Lower lobe of right lung (tissue), 2 donors: ENCODE measurements around the gene NXPE1. TPM values are rescaled to one million over a fixed set of nuclear protein-coding genes. Genes with fewer than 3 reads are reported as not detected.

Source experiments
- ATAC-seq, 2 donors: fragments of 200-7000 bp; cut with Tn5 transposase; one replicate each; pipeline ENCODE4 v1.9.1; 2020 to 2022; ENCODE audit warnings: mild to moderate bottlenecking in 2 of 2, moderate library complexity in 2 of 2
- DNase-seq: peaks from one replicate; pipeline ENCODE4 v3.0.0-alpha.2; 2020
- H3K27ac ChIP-seq: fragments of 200-600 bp; one replicate; pipeline ENCODE4 v1.8.0; 2022
- H3K27me3 ChIP-seq: fragments of 200-600 bp; one replicate; pipeline ENCODE4 v1.8.0; 2022; ENCODE audit warnings: low read depth
- H3K36me3 ChIP-seq: fragments of 200-600 bp; one replicate; pipeline ENCODE4 v1.8.0; 2022; ENCODE audit warnings: mild to moderate bottlenecking
- H3K4me1 ChIP-seq: fragments of 200-600 bp; one replicate; pipeline ENCODE4 v1.8.0; 2022
- H3K4me3 ChIP-seq: fragments of 200-600 bp; one replicate; pipeline ENCODE4 v1.8.0; 2022; ENCODE audit warnings: mild to moderate bottlenecking
- H3K9me3 ChIP-seq: fragments of 200-600 bp; one replicate; pipeline ENCODE4 v1.8.0; 2022
- intact Hi-C: fragments of 100-400 bp; cut with DNase I; formaldehyde crosslinking; loops from one replicate; pipeline ENCODE4 v1.11.0; 2022
- total RNA-seq: library from RNA; stranded (reverse); fragmentation: NEBNext Ultra II Directional; extraction: Animal tissue kit (Norgen Biotek cat#: 25700); gene quantifications from one replicate; pipeline ENCODE4 v1.2.1, GENCODE V29; 2021
- TF ChIP-seq, protein P1 (sequence below): fragments of 200-600 bp; IDR thresholded peaks from one replicate; pipeline ENCODE4 v1.8.0; 2022; ENCODE audit warnings: antibody characterized with exemption, mild to moderate bottlenecking
- donor health status: DM: no; HTN: yes; CAD: no; lungs with severe emphysema.

NXPE1 gene
- total RNA-seq, 1 donor from 2014 or later = not detected

DNA sequence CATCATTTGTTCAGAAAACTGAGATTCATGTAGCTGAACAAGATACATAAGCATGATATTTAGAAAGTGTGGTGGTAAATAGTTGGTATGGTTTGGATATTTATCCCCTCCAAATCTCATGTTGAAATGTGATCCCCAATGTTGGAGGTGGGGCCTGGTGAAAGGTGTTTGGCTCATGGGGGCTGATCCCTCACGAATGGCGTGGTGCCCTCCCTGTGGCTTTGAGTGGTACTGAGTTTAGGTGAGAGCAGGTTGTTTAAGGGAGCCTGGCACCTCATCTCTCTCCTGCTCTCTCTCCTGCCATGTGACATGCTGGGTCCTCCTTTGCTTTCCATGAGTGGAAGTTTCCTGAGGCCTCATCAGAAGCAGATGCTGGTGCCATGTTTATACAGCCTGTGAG lies 48.1 kb downstream of the NXPE1 start:
- H3K27ac ChIP-seq = no peak overlapping the region
- no peak overlapping the region for H3K4me3 ChIP-seq
- no peaks in the 10 kb centered on the region for H3K36me3 ChIP-seq
- H3K4me1 ChIP-seq = no peaks in the 10 kb centered on the region
- ATAC-seq (no peak), DNase-seq (no peak)
- H3K27me3 ChIP-seq = no peaks in the 10 kb centered on the region
- intact Hi-C loops = no loop called here
- no peaks in the 10 kb centered on the region for H3K9me3 ChIP-seq
- TF ChIP-seq, protein P1, sequence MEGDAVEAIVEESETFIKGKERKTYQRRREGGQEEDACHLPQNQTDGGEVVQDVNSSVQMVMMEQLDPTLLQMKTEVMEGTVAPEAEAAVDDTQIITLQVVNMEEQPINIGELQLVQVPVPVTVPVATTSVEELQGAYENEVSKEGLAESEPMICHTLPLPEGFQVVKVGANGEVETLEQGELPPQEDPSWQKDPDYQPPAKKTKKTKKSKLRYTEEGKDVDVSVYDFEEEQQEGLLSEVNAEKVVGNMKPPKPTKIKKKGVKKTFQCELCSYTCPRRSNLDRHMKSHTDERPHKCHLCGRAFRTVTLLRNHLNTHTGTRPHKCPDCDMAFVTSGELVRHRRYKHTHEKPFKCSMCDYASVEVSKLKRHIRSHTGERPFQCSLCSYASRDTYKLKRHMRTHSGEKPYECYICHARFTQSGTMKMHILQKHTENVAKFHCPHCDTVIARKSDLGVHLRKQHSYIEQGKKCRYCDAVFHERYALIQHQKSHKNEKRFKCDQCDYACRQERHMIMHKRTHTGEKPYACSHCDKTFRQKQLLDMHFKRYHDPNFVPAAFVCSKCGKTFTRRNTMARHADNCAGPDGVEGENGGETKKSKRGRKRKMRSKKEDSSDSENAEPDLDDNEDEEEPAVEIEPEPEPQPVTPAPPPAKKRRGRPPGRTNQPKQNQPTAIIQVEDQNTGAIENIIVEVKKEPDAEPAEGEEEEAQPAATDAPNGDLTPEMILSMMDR = no peak

DNA sequence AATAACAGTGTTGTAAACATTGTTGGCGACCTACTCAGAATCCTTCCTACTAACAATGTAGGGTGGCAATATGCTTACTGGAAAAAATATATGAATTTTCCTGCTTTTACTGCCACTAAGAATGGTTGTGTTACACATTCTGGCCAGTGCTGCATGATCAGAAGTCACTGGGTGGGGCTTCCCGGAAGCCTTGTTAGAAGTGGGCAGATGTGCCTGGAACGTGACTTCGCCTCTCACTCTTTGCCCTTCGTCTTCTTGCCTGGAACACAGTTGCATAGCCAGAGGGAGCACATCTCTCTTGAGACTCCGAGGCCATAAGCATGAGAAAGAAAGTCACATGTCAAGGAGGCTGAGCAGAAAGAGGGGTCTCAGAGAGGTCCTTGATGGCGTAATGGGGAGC lies 48.6 kb downstream of the NXPE1 start:
- Histone ChIP-seq H3K27ac (no peak overlapping the region), H3K9me3 (peaks cover 3% of the 10 kb centered on the region), H3K4me3 (no peak overlapping the region), H3K4me1 (no peaks in the 10 kb centered on the region), H3K36me3 (no peaks in the 10 kb centered on the region), H3K27me3 (no peaks in the 10 kb centered on the region)
- DNase-seq (no peak), ATAC-seq (no peak)
- TF ChIP-seq, protein P1 = no peak
- intact Hi-C loops = no loop called here

DNA sequence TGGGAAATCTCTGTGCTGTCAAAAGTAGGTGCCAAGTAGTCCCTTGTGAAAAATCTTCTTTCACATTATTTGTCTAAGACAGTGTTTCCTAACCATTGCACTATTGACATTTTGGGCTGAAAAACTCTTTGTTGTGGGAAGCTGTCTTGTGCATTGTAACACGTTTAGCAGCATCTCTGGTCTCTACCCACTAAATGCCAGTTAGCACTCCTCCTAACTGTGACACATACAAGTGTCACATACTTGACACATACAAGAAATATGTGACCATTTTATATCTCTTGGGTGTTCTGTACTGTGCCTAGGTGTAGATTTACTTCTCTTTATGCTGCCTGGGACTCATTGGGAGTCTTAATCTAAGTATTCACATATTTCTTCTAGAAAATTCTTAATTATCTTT lies 57.8 kb downstream of the NXPE1 start:
- DNase-seq = no peak
- H3K9me3 ChIP-seq = peaks cover 9% of the 10 kb centered on the region
- intact Hi-C loops = no loop called here
- TF ChIP-seq, protein P1 = no peak
- no peak overlapping the region for H3K4me3 ChIP-seq
- H3K27me3 ChIP-seq = no peaks in the 10 kb centered on the region
- ATAC-seq = no peak
- H3K4me1 ChIP-seq = no peaks in the 10 kb centered on the region
- H3K36me3 ChIP-seq = no peaks in the 10 kb centered on the region
- H3K27ac ChIP-seq = no peak overlapping the region

DNA sequence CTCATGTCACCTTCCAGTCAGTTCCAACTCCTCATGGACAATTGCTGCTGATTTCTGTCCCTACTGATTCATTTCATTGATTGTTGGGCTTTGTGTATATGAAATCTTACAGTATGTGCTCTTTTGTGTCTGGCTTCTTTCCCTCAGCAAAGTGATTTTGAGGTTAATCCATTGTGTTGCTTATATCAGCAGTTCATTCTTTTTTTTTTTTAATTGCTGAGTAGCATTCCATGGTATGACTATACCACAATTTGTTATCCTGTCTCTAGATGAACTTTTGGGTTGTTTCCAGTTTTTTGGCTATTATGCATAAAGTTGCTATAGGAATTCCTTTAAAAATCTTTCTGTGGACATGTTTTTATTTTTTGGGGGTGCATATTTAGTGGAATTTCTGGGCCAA lies 59.9 kb downstream of the NXPE1 start:
- H3K9me3 ChIP-seq = no peaks in the 10 kb centered on the region
- H3K27me3 ChIP-seq = no peaks in the 10 kb centered on the region
- TF ChIP-seq, protein P1 = no peak
- DNase-seq (no peak), ATAC-seq (no peak)
- H3K27ac ChIP-seq = no peak overlapping the region
- no peaks in the 10 kb centered on the region for H3K36me3 ChIP-seq
- no peaks in the 10 kb centered on the region for H3K4me1 ChIP-seq
- intact Hi-C loops = no loop called here
- no peak overlapping the region for H3K4me3 ChIP-seq

DNA sequence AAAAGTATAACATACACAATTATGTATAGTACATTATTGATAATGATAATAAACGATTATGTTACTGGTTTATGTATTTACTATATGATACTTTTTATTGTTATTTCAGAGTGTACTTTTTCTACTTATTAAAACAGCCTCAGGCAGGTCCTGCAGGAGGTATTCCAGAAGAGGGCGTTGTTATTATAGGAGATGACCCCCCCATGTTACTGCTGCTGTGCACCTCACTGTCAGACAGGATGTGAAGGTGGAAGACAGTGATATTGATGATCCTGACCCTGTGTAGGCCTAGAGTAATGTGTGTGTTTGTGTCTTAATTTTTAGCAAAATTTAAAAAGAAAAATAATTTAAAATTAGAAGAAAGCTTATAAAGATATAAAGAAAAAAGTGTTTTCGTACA lies 62.8 kb downstream of the NXPE1 start:
- Histone ChIP-seq H3K27me3 (no peaks in the 10 kb centered on the region), H3K4me1 (no peaks in the 10 kb centered on the region), H3K36me3 (no peaks in the 10 kb centered on the region), H3K4me3 (no peak overlapping the region), H3K27ac (no peak overlapping the region), H3K9me3 (no peaks in the 10 kb centered on the region)
- TF ChIP-seq, protein P1 = no peak
- DNase-seq = no peak
- ATAC-seq = no peak
- intact Hi-C loops = no loop called here

DNA sequence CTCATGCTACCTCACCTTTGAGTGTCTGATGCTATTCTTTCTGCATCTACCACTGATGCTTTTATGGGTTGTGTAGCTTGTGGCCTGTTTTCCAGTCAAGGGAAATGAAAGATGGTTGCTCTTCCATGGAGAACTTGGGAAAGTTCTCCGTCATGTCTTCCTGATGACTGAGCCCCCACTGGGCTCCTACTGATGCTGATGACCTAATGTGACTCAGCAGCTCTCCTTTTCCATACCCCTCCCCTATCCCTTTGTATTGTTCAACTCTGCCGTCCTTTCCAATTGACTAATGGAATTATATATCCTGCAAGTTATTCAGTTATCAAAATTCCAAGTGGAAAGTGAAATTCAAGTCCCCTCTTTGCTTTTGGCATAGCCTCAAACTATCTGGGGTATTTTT lies 75.8 kb downstream of the NXPE1 start:
- intact Hi-C loops = no loop called here
- H3K27me3 ChIP-seq = no peaks in the 10 kb centered on the region
- H3K4me3 ChIP-seq = no peak overlapping the region
- no peaks in the 10 kb centered on the region for H3K36me3 ChIP-seq
- no peak for DNase-seq
- H3K9me3 ChIP-seq = no peaks in the 10 kb centered on the region
- TF ChIP-seq, protein P1 = no peak
- ATAC-seq = no peak
- no peaks in the 10 kb centered on the region for H3K4me1 ChIP-seq
- no peak overlapping the region for H3K27ac ChIP-seq
